Occipital lobe (tissue), 2 donors: ENCODE measurements around the gene USP44. TPM values are rescaled to one million over a fixed set of nuclear protein-coding genes. Genes with fewer than 3 reads are reported as not detected.
"Not testable (repeated sequence)": the region's sequence is repeated elsewhere in the genome, so short reads cannot be mapped to it uniquely, and the experiment has no call there.

ENCODE experiments used
- DNase-seq: peaks from one replicate; lab custom pipeline; 2025; lab: John Stamatoyannopoulos, UW
- total RNA-seq: library from RNA; depleted of rRNA; stranded (reverse); fragments of >200 nt; gene quantifications from one replicate; pipeline ENCODE4 v1.2.3, GENCODE V29; 2014

USP44 gene
- 3.6 TPM for total RNA-seq

GRCh38 chr12:95551305-95551704 is at the start of gene USP44:
TSS of gene USP44 (minus strand) at chr12:95551476. CDS start at chr12:95534256, 17,220 bp downstream.
- DNase-seq = no peak

- DNase-seq = no peak
Observed at GRCh38 chr12:95600567-95600966, 49.3 kb upstream of the USP44 start.

GRCh38 chr12:95599880-95600279 is 48.6 kb upstream of the USP44 start:
- no peak for DNase-seq

- DNase-seq = no peak
Observed at GRCh38 chr12:95594136-95594535, 42.9 kb upstream of the USP44 start.

GRCh38 chr12:95593266-95593871 is 42.1 kb upstream of the USP44 start:
- DNase-seq = no peak

- no peak for DNase-seq
Observed at GRCh38 chr12:95591731-95592130, 40.5 kb upstream of the USP44 start.

DNA sequence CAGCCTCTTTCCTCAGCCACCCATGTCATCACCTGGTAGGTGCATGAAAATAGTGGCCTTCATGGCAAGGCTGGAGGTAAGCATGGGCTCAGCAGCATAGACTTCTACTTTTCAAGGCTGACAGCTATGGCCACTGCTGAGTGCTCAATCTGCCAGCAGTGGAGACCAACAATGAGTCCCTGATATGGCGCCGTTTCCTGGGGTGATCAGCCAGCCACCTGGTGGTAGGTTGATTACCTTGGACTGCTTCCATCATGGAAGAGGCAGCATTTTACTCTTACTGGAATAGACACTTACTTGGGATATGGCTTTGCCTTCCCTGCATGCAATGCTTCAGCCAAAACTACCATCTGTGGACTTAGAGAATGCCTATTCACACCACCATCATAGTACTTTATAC is 39.5 kb upstream of the USP44 start:
- DNase-seq = no peak

DNA sequence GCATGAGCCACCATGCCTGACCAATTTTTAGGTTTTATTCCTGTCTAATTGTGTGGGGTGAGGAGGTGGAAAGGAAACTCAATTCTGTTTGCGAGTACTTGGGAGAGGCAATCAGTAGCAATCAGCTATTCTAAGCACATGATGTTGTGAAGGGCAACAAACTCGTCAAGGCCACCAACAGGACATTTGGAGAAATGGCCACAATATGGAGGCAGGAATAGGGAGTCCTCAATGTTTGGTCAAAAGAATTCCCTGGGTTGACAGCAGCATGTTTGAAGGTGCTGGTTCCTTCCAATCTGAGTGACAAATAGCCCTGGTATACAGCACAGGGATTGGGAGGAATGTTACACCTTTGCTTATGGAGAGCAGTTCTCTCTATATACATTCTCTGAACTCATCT is 32.7 kb upstream of the USP44 start:
- DNase-seq = no peak

GRCh38 chr12:95582230-95583058 is 31.2 kb upstream of the USP44 start:
- DNase-seq = no peak

GRCh38 chr12:95577820-95578219 is 26.5 kb upstream of the USP44 start:
- DNase-seq = no peak

- no peak for DNase-seq
Observed at GRCh38 chr12:95574799-95575452, 23.6 kb upstream of the USP44 start.

GRCh38 chr12:95573951-95574576 is 22.8 kb upstream of the USP44 start:
- DNase-seq = no peak

DNA sequence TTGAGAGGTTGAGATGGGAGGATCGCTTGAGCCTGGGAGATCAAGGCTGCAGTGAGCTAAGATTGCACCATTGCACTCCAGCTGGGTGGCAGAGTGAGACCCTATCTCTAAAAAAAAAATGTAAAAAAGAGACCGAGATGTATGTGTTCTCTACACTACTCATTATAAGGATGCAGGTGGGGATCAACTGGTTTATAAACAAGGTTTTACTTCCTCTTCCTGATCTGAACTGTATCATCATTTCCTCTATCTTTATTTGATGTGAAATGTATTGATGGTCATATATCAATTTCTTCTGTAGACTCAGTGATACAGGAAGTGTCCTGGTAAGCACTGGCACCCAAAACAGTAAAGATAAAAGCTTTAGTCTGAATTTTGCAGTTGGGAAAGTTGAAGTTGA is 20.1 kb upstream of the USP44 start:
- DNase-seq = no peak

DNA sequence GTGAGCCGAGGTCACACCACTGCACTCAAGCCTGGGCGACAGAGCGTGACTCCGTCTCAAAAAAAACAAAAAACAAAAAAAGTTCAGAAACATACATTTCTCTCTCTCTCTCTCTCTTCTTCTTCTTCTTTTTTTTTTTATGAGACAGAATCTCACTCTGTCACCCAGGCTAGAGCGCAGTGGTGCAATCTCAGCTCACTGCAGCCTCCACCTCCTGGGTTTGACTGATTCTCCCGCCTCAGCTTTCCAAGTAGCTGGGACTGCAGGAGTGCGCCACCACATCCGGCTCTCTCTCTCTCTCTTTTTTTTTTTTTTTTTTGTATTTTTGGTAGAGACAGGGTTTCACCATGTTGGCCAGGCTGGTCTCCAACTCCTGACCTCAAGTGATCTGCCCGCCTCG is 16.8 kb upstream of the USP44 start:
- DNase-seq = not testable (repeated sequence)

DNA sequence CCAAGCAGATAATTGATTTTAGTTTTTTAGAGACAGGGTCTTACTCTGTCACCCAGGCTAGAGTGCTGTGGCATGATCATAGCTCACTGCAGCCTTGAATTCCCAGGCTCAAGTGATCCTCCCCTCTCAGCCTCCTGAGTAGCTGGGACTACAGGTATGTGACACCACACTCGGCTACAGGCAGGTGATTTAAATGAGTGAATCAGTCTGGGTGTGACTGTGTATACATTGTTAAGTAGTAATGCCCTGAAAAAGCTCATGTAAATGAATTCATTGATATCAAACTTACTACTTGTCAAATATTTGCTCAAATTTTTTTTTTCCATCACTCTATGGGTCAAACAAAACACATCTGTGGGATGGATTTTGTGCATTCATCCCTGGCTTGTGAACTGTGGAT is 6.3 kb upstream of the USP44 start:
- no peak for DNase-seq

DNA sequence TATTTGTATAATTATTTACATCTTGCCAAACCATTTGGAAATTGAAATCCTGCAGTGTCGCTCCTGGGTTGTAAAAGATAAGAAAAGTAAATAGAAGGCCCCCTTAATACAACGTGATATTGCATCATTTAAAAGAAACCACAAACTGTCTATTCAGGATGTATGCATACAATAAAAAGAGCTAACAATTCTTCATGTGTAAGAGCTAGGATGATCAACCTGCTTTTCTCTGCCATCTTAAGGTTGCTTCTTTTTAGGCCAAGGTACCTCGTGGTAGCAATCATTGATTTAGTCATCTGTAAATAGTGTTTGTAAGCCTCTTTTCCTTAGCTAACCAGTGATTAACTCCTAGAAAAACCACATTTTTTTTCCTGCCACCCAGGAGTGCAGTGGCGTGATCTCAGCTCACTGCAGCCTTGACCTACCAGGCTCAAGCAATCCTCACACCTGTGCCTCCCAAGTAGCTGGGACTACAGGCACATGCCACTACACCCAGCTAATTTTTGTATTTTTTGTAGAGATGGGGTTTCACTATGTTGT is 3.3 kb upstream of the USP44 start:
- DNase-seq = no peak

DNA sequence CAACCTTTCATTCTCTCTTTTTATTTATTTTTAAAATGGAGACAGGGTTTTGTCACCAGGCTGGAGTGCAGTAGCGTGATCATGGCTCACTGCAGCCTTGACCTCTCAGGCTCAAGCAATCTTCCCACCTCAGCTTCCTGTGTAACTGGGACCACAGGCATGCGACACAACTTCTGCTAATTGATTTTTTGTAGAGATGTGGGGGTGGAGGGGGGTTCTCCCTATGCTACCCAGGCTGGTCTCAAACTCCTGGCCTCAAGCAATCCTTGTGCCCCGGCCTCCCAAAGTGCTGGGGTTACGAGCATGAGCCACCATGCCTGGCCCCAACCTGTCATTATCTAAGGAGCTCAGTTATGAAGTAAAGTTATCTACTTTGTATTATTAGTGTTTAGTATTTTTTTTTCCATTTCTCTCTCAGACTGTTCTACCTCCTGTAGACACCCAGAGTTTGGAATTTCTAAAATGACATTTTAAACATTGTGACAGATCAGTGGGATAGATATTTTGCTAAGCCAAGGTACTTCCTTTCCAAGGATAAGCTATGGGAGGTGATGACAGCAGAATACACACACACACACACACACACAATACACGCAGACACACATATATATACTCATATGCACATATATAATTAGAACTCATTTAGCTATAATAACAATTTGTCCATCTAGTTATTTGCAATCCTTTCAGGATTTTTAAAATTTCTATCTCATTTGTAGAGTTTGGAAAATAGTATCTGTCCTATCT is 2.1 kb upstream of the USP44 start:
- DNase-seq = no peak

GRCh38 chr12:95551913-95552516 is 739 bp upstream of the USP44 start:
- no peak for DNase-seq

GRCh38 chr12:95549392-95550084 is 1.7 kb downstream of the USP44 start:
- DNase-seq = no peak
